Measurements from ENCODE around the gene MAPKBP1. TPM values are rescaled to one million over a fixed set of nuclear protein-coding genes. Genes with fewer than 3 reads are reported as not detected.

MAPKBP1 gene
- total RNA-seq, 4 donors from 2014 or later, result 6.7 to 17.3 (median 7.8) TPM

DNA sequence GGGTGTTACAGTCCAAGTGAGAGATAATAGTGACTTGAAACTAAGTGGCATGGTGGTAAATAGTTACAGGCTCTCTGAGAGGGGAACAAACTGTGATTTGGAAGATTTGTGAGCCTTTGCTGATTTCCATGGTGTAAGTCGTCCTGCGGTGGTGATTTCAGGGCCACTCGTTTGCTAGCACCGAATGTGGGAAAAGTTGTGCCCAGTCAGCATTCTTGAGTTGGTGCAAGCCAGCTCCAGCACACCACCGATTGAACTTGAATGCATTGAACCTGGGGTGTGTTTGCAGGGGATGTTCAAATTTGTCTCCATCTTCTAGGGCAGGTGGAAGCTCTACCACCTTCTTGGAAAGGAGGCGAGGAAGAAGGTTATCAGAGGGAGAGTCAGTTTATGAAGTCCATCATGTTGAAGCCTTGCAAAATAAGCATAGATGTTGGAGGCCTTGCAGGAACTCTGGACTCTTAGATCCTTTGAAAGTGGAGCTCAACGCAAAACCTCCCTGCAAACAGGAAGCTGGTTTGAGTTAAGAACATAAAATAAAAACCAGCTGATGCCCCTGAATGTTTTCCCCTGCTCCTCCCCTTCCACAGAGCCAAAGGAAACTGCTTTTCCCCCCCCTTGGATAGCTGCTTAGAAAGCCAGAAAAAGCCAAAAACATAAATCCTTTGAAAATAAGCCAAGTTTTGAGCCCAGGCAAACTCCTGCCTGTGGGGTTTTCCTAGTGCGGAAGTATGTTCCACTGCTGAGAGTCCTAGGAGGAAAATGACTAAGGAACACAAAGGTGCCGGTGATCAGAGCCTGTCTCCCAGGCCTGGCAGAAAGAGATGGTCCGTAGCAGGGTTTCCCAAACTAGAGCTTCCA lies 21.9 kb downstream of the MAPKBP1 start:
- no peak for TF ChIP-seq CTCF (IDR thresholded peaks at IDR 0.05; ENCODE audit: low read depth)

GRCh38 chr15:41797201-41797944 lies 23.1 kb downstream of the MAPKBP1 start:
- TF ChIP-seq CTCF (IDR thresholded peaks at IDR 0.05; ENCODE audit: low read depth), result no peak

- TF ChIP-seq CTCF (IDR thresholded peaks at IDR 0.05; ENCODE audit: low read depth), result no peak
These were observed 24.6 kb downstream of the MAPKBP1 start for GRCh38 chr15:41798607-41799487.

GRCh38 chr15:41799488-41799805 lies 25.2 kb downstream of the MAPKBP1 start:
- TF ChIP-seq CTCF (IDR thresholded peaks at IDR 0.05; ENCODE audit: low read depth), result no peak

- no peak for TF ChIP-seq CTCF (IDR thresholded peaks at IDR 0.05; ENCODE audit: low read depth)
These were observed 26.9 kb downstream of the MAPKBP1 start for GRCh38 chr15:41801185-41801584.

DNA sequence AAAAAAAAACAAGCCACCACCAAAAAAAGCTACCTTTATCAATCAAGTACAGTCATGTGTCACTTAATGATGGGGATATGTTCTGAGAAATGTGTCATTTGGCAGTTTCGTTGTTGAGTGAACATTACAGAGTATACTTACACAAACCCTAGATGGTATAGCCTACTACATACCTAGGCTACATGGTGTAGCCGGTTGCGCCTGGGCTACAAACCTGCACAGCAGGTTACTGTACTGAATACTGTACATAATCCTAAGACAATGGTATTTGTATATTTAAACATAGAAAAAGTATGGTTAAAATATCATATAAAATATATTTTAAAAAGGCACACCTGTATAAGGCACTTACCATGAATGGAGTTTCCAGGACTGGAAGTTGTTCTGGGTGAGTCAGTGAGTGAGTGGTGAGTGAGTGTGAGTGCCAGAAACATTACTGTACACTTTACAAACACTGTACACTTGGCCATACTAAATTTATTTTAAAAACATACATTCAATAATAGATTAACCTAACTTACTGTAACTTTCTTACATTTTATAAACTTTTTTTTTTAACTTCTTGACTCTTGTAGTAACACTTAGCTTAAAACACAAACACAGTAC lies 27.7 kb downstream of the MAPKBP1 start:
- TF ChIP-seq CTCF (IDR thresholded peaks at IDR 0.05; ENCODE audit: low read depth), result no peak

All from subcutaneous adipose tissue (tissue), 4 donors.